HCT116 (cell line): ENCODE results near the gene CLEC17A. TPM values are rescaled to one million over a fixed set of nuclear protein-coding genes. Genes with fewer than 3 reads are reported as not detected.
"Not testable (repeated sequence)": the region's sequence is repeated elsewhere in the genome, so short reads cannot be mapped to it uniquely, and the experiment has no call there.

Source experiments
- ATAC-seq: fragments of 200-7000 bp; cut with Tn5 transposase; 2 replicates; pipeline ENCODE4 v1.9.1; 2020; ENCODE audit warnings: mild to moderate bottlenecking, moderate library complexity
- BruUV-seq: library from RNA; stranded (reverse); fragments of 400-500 nt; replicated peaks from 2 replicates; lab custom pipeline; 2021; lab: Mats Ljungman, UMichigan
- CTCF ChIA-PET: fragments of 300-600 bp; sonication (Branson Sonifier 250); formaldehyde crosslinking; loops from one replicate; lab custom pipeline; 2021; ENCODE audit warnings: antibody characterized with exemption; lab: Charles Lee
- POLR2A ChIA-PET: fragments of 300-600, 350-600 bp; sonication (Branson Sonifier 250); formaldehyde crosslinking; loops from one replicate; lab custom pipeline; 2021; ENCODE audit warnings: antibody characterized with exemption; lab: Charles Lee
- RAD21 ChIA-PET, 2 experiments: fragments of 300-600 bp; sonication (Branson Sonifier 250); formaldehyde crosslinking; loops; one replicate each; lab custom pipeline; 2023; ENCODE audit warnings: low total read pairs in 2 of 2; ENCODE audit not compliant: uncharacterized antibody in 2 of 2, unreplicated experiment in 2 of 2, low non-redundant PET in 1 of 2; lab: Charles Lee
- DNase-seq: peaks from one replicate; pipeline ENCODE4 v3.0.0-alpha.2; 2010; ENCODE audit warnings: low read depth, low spot score
- H2AFZ ChIP-seq: fragments of 200-600 bp; shearing (Covaris generic), sonication (generic); 2 replicates; pipeline ENCODE4 v1.6.1; 2017; ENCODE audit warnings: low read depth, mixed run types, mixed read lengths, antibody characterized with exemption, low read length; ENCODE audit not compliant: poor library complexity, severe bottlenecking
- H3K27ac ChIP-seq: 2 replicates; pipeline ENCODE4 v1.5.1; 2012; ENCODE audit warnings: low read depth, low read length
- H3K27me3 ChIP-seq: fragments of 200-600 bp; sonication (generic); 2 replicates; pipeline ENCODE4 v1.6.1; 2016; ENCODE audit warnings: mixed run types, low read length, mixed read lengths; ENCODE audit not compliant: insufficient read depth
- H3K36me3 ChIP-seq, 2 experiments: fragments of 200-500 bp in 1 of 2; fragments of 200-600 bp in 1 of 2; sonication (Bioruptor generic) in 1 of 2; sonication (generic) in 1 of 2; 2 replicates each; pipeline versions ENCODE4 v1.5.1 to v1.6.1; 2014 to 2016; ENCODE audit warnings: low read length in 2 of 2, inconsistent platforms in 1 of 2, mixed read lengths in 1 of 2, mixed run types in 1 of 2; ENCODE audit not compliant: insufficient read depth in 2 of 2, control insufficient read depth in 1 of 2
- H3K4me1 ChIP-seq, 2 experiments: fragments of 200-600 bp in 1 of 2; sonication (generic) in 1 of 2; 2 replicates each; pipeline versions ENCODE4 v1.5.1 to v1.6.1; 2012 to 2017; ENCODE audit warnings: low read length in 2 of 2, inconsistent platforms in 1 of 2, mild to moderate bottlenecking in 1 of 2, mixed read lengths in 1 of 2, mixed run types in 1 of 2, moderate library complexity in 1 of 2; ENCODE audit not compliant: insufficient read depth in 2 of 2, control insufficient read depth in 1 of 2
- H3K4me2 ChIP-seq: fragments of 200-600 bp; sonication (generic); 2 replicates; pipeline ENCODE4 v1.6.1; 2017; ENCODE audit warnings: mixed run types, low read length, mixed read lengths
- H3K4me3 ChIP-seq, 2 experiments: fragments of 200-600 bp in 1 of 2; sonication (generic) in 1 of 2; replicated peaks in 1 of 2; 2 replicates each; pipeline ENCODE4 v1.5.1; 2011 to 2016; ENCODE audit warnings: low read length in 2 of 2, control low read depth in 1 of 2, low read depth in 1 of 2, mild to moderate bottlenecking in 1 of 2, mixed read lengths in 1 of 2, mixed run types in 1 of 2
- H3K79me2 ChIP-seq: fragments of 200-600 bp; sonication (generic); 2 replicates; pipeline ENCODE4 v1.6.1; 2017; ENCODE audit warnings: mild to moderate bottlenecking, mixed run types, low read length, moderate library complexity, mixed read lengths; ENCODE audit not compliant: insufficient read depth
- H3K9ac ChIP-seq: fragments of 200-600 bp; sonication (generic); 2 replicates; pipeline ENCODE4 v1.6.1; 2016; ENCODE audit warnings: low read length, mixed read lengths
- H3K9me2 ChIP-seq: fragments of 200-600 bp; sonication (generic), shearing (Covaris generic); 2 replicates; pipeline ENCODE4 v1.6.1; 2017; ENCODE audit warnings: mixed run types, mild to moderate bottlenecking, moderate library complexity; ENCODE audit not compliant: insufficient read depth
- H3K9me3 ChIP-seq, 2 experiments: fragments of 200-500 bp in 1 of 2; fragments of 200-600 bp in 1 of 2; sonication (Bioruptor generic) in 1 of 2; sonication (generic) in 1 of 2; 2 replicates each; pipeline ENCODE4 v1.6.1; 2014 to 2017; ENCODE audit warnings: low read length in 2 of 2, mixed read lengths in 2 of 2, inconsistent platforms in 1 of 2, low read depth in 1 of 2, mild to moderate bottlenecking in 1 of 2, mixed run types in 1 of 2, moderate library complexity in 1 of 2; ENCODE audit not compliant: control insufficient read depth in 1 of 2, insufficient read depth in 1 of 2
- H4K20me1 ChIP-seq: fragments of 200-600 bp; sonication (generic), shearing (Covaris generic); 2 replicates; pipeline ENCODE4 v1.6.1; 2017; ENCODE audit warnings: mixed run types, mild to moderate bottlenecking, moderate library complexity; ENCODE audit not compliant: insufficient read depth
- CTCF ChIP-seq, 3 experiments: fragments of 200-600 bp in 1 of 3; sonication (generic) in 1 of 3; IDR thresholded peaks in 2 of 3; conservative IDR thresholded peaks in 1 of 3; 2 replicates each; pipeline ENCODE4 v1.5.1; 2012 to 2017; ENCODE audit warnings: low read depth in 2 of 3, low read length in 2 of 3, antibody characterized with exemption in 1 of 3, borderline replicate concordance in 1 of 3, control low read depth in 1 of 3, mild to moderate bottlenecking in 1 of 3, mixed read lengths in 1 of 3, mixed run types in 1 of 3, moderate library complexity in 1 of 3; ENCODE audit not compliant: insufficient read depth in 1 of 3
- EZH2 ChIP-seq: fragments of 200-600 bp; sonication (generic); IDR thresholded peaks from 2 replicates; pipeline ENCODE4 v1.6.1; 2017; ENCODE audit warnings: antibody characterized with exemption, mixed run types
- MAX ChIP-seq: IDR thresholded peaks from 2 replicates; pipeline ENCODE4 v1.6.1; 2012
- POLR2AphosphoS5 ChIP-seq: IDR thresholded peaks from 2 replicates; pipeline ENCODE4 v1.6.1; 2011; ENCODE audit warnings: mild to moderate bottlenecking, low read depth, low read length, moderate library complexity
- RAD21 ChIP-seq: IDR thresholded peaks from 2 replicates; pipeline ENCODE4 v1.6.1; 2012; ENCODE audit warnings: low read depth, mild to moderate bottlenecking
- REST ChIP-seq: IDR thresholded peaks from 2 replicates; pipeline ENCODE4 v1.6.1; 2012; ENCODE audit warnings: low read depth
- SIN3A ChIP-seq: IDR thresholded peaks from 2 replicates; pipeline ENCODE4 v1.6.1; 2012; ENCODE audit warnings: low read depth
- ZFX ChIP-seq: fragments of 450-650 bp; IDR thresholded peaks from 2 replicates; pipeline ENCODE4 v1.6.1; 2017
- intact Hi-C: fragments of 100-400 bp; cut with micrococcal nuclease; formaldehyde crosslinking; loops from 2 replicates; pipeline ENCODE4 v1.10.0; 2022
- total RNA-seq: library from RNA; stranded (reverse); gene quantifications from one replicate; pipeline ENCODE4 v1.2.1, GENCODE V29; 2021; ENCODE audit not compliant: unreplicated experiment

The CLEC17A gene
- total RNA-seq, 1 experiment from 2014 or later: not detected

- peaks cover 91% of the 10 kb centered on the region for H3K79me2 ChIP-seq
- H3K27ac ChIP-seq, intact Hi-C loops, H3K36me3 ChIP-seq, H3K9me2 ChIP-seq, H4K20me1 ChIP-seq, H3K4me3 ChIP-seq, DNase-seq, RAD21 ChIA-PET, H3K9ac ChIP-seq, H3K27me3 ChIP-seq, H2AFZ ChIP-seq, H3K9me3 ChIP-seq, H3K4me2 ChIP-seq, ATAC-seq, BruUV-seq: not testable (repeated sequence)
- ChIA-PET POLR2A (interaction anchor here (3.0 kb wide), 1 partner anchor 34 kb away, joined by 22 read pairs; the partner anchor contains the start of gene DNAJB1), CTCF (interaction anchor here (0.6 to 1.0 kb wide), 2 partner anchors 16 to 21 kb away, joined by 3 to 5 read pairs; no protein-coding TSS in a partner anchor)
- peaks cover 57 to 75% of the 10 kb centered on the region in 2 experiments for H3K4me1 ChIP-seq
These were observed 30.9 kb upstream of the CLEC17A start for GRCh38 chr19:14552006-14552360.

GRCh38 chr19:14553042-14553938 is 29.6 kb upstream of the CLEC17A start:
- Histone ChIP-seq H3K4me2 (0 out of 2 replicates have a peak overlapping the region, but pooled peaks have one; percentile 67), H2AFZ (no peak overlapping the region), H3K9me2 (no peaks in the 10 kb centered on the region), H4K20me1 (peaks cover 3% of the 10 kb centered on the region; the same call in 1 of the 2 replicates), H3K4me3 (no peak overlapping the region), H3K9ac (0 out of 2 replicates have a peak overlapping the region, but pooled peaks have one; percentile 24), H3K27me3 (no peaks in the 10 kb centered on the region), H3K27ac (peak overlapping the region; percentile 58; the same call in 1 of the 2 replicates), H3K36me3 (no peaks in the 10 kb centered on the region), H3K4me1 (peaks cover 57 to 75% of the 10 kb centered on the region in 2 experiments), H3K9me3 (no peaks in the 10 kb centered on the region), H3K79me2 (peaks cover 91% of the 10 kb centered on the region)
- BruUV-seq: no TSS peak
- TF ChIP-seq ZFX (no peak), SIN3A (no peak), REST (no peak), MAX (no peak), CTCF (IDR thresholded peaks at IDR 0.05 in 2 of 3, conservative IDR thresholded peaks at IDR 0.05 in 1 of 3; ENCODE audit: borderline replicate concordance in 1 of 3, insufficient read depth in 1 of 3, low read depth in 2 of 3, low read length in 2 of 3) (no peak), POLR2AphosphoS5 (no peak), EZH2 (no peak), RAD21 (no peak)
- ChIA-PET RAD21 (no interaction called here), POLR2A (interaction anchor here (1.1 kb wide), 1 partner anchor 39 kb away, joined by 4 read pairs; no protein-coding TSS in a partner anchor), CTCF (no interaction called here)
- intact Hi-C loops: no loop called here
- DNase-seq: no peak
- no peak for ATAC-seq
